ENCODE results near the gene UTS2R.

The UTS2R gene

GRCh38 chr17:82424001-82424862 lies 52.7 kb downstream of the UTS2R start:
- DNase-seq: peak in 2 of 56 donors; percentile 15 to 44

GRCh38 chr17:82424863-82425159 lies 53.2 kb downstream of the UTS2R start:
- DNase-seq: no peak
